ENCODE results near the gene FYN.

- TF ChIP-seq POLR2AphosphoS5 (IDR thresholded peaks at IDR 0.05) = no peak
- no peak for TF ChIP-seq CTCF (IDR thresholded peaks at IDR 0.05)
- no peak for TF ChIP-seq POLR2A (IDR thresholded peaks at IDR 0.05)
Measured at GRCh38 chr6:111748231-111748647, 125.0 kb downstream of the FYN start.
